GM12874 (cell line): ENCODE data around the gene KRTAP1-5.

Experiments
- CTCF ChIP-seq: IDR thresholded peaks from 2 replicates; pipeline ENCODE4 v1.5.1; 2011; ENCODE audit warnings: low read depth, mild to moderate bottlenecking, control low read depth, low read length, moderate library complexity; ENCODE audit not compliant: insufficient read depth

Gene KRTAP1-5

GRCh38 chr17:41016578-41017215 lies 10.3 kb downstream of the KRTAP1-5 start:
- TF ChIP-seq CTCF: no peak

GRCh38 chr17:41015454-41015853 lies 11.6 kb downstream of the KRTAP1-5 start:
- no peak for TF ChIP-seq CTCF

GRCh38 chr17:41013606-41014005 lies 13.4 kb downstream of the KRTAP1-5 start:
- no peak for TF ChIP-seq CTCF

GRCh38 chr17:41013181-41013580 lies 13.8 kb downstream of the KRTAP1-5 start:
- TF ChIP-seq CTCF: no peak

- TF ChIP-seq CTCF: no peak
Observed at GRCh38 chr17:41012326-41013120, 14.5 kb downstream of the KRTAP1-5 start.

- TF ChIP-seq CTCF: no peak
Observed at GRCh38 chr17:41010441-41010840, 16.6 kb downstream of the KRTAP1-5 start.

GRCh38 chr17:41009936-41010335 lies 17.1 kb downstream of the KRTAP1-5 start:
- TF ChIP-seq CTCF: no peak
